GM12872 (cell line): Measurements from ENCODE around the gene ANKRD30A.

Experiments
- TF ChIP-seq, protein P1 (sequence below): IDR thresholded peaks from 3 replicates; pipeline ENCODE4 v1.5.1; 2011; ENCODE audit warnings: low read depth, mild to moderate bottlenecking, low read length, moderate library complexity; ENCODE audit not compliant: insufficient read depth

The ANKRD30A gene, protein sequence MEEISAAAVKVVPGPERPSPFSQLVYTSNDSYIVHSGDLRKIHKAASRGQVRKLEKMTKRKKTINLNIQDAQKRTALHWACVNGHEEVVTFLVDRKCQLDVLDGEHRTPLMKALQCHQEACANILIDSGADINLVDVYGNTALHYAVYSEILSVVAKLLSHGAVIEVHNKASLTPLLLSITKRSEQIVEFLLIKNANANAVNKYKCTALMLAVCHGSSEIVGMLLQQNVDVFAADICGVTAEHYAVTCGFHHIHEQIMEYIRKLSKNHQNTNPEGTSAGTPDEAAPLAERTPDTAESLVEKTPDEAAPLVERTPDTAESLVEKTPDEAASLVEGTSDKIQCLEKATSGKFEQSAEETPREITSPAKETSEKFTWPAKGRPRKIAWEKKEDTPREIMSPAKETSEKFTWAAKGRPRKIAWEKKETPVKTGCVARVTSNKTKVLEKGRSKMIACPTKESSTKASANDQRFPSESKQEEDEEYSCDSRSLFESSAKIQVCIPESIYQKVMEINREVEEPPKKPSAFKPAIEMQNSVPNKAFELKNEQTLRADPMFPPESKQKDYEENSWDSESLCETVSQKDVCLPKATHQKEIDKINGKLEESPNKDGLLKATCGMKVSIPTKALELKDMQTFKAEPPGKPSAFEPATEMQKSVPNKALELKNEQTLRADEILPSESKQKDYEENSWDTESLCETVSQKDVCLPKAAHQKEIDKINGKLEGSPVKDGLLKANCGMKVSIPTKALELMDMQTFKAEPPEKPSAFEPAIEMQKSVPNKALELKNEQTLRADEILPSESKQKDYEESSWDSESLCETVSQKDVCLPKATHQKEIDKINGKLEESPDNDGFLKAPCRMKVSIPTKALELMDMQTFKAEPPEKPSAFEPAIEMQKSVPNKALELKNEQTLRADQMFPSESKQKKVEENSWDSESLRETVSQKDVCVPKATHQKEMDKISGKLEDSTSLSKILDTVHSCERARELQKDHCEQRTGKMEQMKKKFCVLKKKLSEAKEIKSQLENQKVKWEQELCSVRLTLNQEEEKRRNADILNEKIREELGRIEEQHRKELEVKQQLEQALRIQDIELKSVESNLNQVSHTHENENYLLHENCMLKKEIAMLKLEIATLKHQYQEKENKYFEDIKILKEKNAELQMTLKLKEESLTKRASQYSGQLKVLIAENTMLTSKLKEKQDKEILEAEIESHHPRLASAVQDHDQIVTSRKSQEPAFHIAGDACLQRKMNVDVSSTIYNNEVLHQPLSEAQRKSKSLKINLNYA (N-terminal part only)

DNA sequence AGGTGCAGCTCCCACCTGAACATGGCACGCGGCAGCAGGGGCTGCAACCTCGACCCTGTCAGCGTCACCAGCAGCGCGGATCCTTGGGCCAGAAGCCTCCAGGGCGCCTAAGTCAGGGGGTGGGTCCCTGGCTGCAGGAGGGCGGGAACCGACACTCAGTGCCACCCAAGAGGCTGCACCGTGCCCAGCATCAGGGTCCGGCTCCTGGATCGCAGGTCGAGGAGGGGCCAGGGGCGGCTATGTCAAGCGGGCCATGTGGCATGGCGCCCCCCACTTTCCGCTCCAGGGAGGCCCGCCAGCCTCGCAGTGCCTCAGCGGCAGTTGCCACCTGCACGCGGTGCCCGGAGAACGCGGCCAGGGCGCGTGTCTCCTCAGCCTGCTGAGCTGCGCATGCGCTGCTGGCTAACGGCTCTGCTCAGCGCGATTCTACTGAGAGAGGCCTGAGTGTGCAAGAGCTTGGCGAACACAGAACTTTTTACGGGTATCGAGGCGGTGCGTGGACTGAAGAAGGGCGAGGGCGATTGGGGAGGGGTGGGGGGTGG, at the start of gene ANKRD30A:
Gene ANKRD30A (plus strand): TSS at position 408 of the 542 bp plus-strand sequence. CDS start 190 bp downstream, outside the sequence.
- TF ChIP-seq, protein P1, sequence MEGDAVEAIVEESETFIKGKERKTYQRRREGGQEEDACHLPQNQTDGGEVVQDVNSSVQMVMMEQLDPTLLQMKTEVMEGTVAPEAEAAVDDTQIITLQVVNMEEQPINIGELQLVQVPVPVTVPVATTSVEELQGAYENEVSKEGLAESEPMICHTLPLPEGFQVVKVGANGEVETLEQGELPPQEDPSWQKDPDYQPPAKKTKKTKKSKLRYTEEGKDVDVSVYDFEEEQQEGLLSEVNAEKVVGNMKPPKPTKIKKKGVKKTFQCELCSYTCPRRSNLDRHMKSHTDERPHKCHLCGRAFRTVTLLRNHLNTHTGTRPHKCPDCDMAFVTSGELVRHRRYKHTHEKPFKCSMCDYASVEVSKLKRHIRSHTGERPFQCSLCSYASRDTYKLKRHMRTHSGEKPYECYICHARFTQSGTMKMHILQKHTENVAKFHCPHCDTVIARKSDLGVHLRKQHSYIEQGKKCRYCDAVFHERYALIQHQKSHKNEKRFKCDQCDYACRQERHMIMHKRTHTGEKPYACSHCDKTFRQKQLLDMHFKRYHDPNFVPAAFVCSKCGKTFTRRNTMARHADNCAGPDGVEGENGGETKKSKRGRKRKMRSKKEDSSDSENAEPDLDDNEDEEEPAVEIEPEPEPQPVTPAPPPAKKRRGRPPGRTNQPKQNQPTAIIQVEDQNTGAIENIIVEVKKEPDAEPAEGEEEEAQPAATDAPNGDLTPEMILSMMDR: no peak

DNA sequence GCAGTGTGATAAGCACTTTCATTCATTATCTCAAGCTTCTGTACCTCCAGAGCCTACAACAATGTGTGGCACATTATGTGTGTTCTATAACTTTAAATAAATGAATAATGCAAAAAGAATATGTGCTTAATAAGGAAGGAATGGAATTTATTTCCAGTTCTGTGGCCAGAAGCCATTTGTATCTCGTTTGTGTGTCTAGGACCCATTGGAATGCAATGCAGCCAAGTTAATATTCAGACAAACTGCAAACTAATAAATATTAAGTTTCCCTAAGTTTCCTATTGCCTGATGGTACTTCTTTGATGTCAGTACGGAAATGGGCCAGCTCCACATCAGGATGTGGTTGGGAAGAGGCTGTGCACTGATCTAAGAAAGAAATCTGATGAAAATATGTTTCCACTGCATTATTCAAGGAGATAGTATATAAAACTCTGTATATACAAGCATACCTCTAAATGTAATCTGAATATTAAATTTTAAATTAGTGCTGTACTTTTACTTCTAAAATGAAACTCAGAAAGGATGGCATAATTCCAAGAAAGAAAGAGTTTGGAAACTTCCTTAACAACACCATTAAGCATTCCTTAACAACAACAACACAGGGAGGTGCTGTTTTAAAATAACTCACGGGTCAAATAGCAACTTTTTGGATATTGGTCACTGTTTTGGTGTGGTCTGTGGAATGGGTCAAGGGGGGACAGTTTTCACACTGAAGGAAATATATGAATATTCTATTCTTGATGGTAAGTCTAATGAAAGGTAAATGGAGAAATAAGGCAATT, 29.4 kb upstream of the ANKRD30A start:
- TF ChIP-seq, protein P1: no peak

DNA sequence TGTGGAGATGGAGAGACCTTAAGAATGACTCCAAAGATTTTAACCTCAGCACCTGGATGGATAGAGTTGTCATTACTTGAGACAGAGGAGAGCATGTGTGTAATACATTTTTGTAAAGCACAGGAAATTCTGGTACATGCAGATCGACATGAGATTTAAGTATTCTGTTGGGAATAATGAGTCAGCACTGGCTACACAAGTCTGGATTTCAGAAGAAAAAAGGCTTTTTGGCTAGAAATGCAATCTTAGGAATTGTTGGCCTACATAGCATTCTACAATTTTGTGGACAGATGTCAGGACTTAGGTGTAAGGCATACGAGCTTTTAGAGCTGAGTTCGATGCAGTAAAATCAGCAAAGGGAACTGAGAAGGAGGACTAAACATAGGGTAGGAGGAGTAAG, 24.1 kb upstream of the ANKRD30A start:
- TF ChIP-seq, protein P1: no peak

DNA sequence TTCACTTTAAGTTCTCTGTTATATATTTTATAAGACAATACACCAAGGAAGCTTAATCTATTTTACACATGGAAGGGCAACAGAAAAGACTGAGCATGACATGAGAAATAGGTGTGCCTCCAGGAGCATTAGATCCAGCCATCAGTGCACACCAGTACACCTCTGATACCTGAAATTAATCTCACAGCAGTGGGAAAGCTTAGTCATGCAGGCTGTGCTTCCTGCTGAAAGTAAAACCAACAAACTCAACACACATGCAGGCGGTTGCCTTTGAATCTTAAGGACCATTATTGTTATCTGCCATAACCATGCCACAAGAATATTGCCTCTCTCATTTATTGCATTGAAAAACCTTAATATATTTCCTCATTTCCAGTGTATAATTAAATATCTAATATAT, 16.4 kb upstream of the ANKRD30A start:
- TF ChIP-seq, protein P1: no peak

DNA sequence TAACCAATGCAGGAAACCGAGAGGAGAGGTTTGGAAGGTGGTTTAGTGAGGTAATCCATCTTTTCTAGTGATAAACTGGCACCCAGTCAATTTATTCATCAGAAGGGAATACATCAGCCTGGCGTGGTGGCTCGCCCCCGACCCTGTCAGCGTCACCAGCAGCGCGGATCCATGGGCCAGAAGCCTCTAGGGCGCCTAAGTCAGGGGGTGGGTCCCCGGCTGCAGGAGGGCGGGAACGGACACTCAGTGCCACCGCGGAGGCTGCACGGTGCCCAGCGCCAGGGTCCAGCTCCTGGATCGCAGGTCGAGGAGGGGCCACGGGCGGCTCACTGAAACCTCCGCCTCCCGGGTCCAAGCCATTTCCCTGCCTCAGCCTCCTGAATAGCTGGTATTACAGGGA, 866 bp upstream of the ANKRD30A start:
- TF ChIP-seq, protein P1: no peak

DNA sequence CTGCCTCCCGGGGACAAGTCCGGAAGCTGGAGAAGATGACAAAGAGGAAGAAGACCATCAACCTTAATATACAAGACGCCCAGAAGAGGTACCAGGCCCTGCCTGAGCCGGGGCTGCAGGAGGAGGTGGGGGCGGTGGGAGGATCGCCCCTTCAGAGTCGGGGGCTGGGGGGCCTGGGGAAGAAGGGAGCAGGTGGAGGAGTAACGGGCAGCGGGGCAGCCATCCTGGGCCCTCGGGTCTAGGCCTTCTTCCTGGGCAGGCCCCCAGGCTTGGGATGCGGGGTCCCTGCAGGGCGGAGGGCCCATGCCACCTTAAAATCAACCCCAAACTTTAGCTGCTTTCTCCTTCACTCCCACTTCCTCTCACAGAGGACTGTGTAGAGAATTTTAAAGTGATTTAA, 523 bp downstream of the ANKRD30A start:
- TF ChIP-seq, protein P1: no peak
